ENCODE results near the gene PITPNM3.

GRCh38 chr17:6470146-6470718, 86.1 kb downstream of the PITPNM3 start:
- TF ChIP-seq, protein P1, sequence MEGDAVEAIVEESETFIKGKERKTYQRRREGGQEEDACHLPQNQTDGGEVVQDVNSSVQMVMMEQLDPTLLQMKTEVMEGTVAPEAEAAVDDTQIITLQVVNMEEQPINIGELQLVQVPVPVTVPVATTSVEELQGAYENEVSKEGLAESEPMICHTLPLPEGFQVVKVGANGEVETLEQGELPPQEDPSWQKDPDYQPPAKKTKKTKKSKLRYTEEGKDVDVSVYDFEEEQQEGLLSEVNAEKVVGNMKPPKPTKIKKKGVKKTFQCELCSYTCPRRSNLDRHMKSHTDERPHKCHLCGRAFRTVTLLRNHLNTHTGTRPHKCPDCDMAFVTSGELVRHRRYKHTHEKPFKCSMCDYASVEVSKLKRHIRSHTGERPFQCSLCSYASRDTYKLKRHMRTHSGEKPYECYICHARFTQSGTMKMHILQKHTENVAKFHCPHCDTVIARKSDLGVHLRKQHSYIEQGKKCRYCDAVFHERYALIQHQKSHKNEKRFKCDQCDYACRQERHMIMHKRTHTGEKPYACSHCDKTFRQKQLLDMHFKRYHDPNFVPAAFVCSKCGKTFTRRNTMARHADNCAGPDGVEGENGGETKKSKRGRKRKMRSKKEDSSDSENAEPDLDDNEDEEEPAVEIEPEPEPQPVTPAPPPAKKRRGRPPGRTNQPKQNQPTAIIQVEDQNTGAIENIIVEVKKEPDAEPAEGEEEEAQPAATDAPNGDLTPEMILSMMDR (IDR thresholded peaks at IDR 0.05) = no peak
- no peak for TF ChIP-seq POLR2A (IDR thresholded peaks at IDR 0.05)
